HG02840 (cell line): ENCODE results near the gene EBF3.

Experiments
- ATAC-seq: cut with Tn5 transposase; IDR thresholded peaks from one replicate; pipeline ENCODE4 v1.9.1; 2021; ENCODE audit warnings: mild to moderate bottlenecking, moderate library complexity, moderate number of reproducible peaks; ENCODE audit not compliant: unreplicated experiment, low FRiP score

The EBF3 gene

GRCh38 chr10:129859536-129859935 is 104.5 kb downstream of the EBF3 start:
- no peak for ATAC-seq

- ATAC-seq, result no peak
Observed at GRCh38 chr10:129857242-129857960, 106.7 kb downstream of the EBF3 start.

GRCh38 chr10:129855836-129856563 is 108.1 kb downstream of the EBF3 start:
- no peak for ATAC-seq

GRCh38 chr10:129854796-129855705 is 109.0 kb downstream of the EBF3 start:
- ATAC-seq, result no peak

GRCh38 chr10:129854158-129854557 is 109.9 kb downstream of the EBF3 start:
- ATAC-seq, result no peak

GRCh38 chr10:129853562-129853903 is 110.5 kb downstream of the EBF3 start:
- ATAC-seq, result no peak

GRCh38 chr10:129852829-129853561 is 111.1 kb downstream of the EBF3 start:
- ATAC-seq, result no peak

GRCh38 chr10:129851941-129852640 is 112.0 kb downstream of the EBF3 start:
- ATAC-seq, result no peak

- ATAC-seq, result no peak
Observed at GRCh38 chr10:129850790-129851189, 113.3 kb downstream of the EBF3 start.

GRCh38 chr10:129850316-129850715 is 113.8 kb downstream of the EBF3 start:
- no peak for ATAC-seq

- no peak for ATAC-seq
Observed at GRCh38 chr10:129849853-129850252, 114.2 kb downstream of the EBF3 start.

GRCh38 chr10:129849452-129849750 is 114.7 kb downstream of the EBF3 start:
- ATAC-seq, result no peak

GRCh38 chr10:129848696-129849451 is 115.2 kb downstream of the EBF3 start:
- ATAC-seq, result no peak

- no peak for ATAC-seq
Observed at GRCh38 chr10:129847741-129848483, 116.2 kb downstream of the EBF3 start.

- ATAC-seq, result no peak
Observed at GRCh38 chr10:129846991-129847391, 117.1 kb downstream of the EBF3 start.

GRCh38 chr10:129845111-129845753 is 118.8 kb downstream of the EBF3 start:
- no peak for ATAC-seq

- no peak for ATAC-seq
Observed at GRCh38 chr10:129844216-129844766, 119.8 kb downstream of the EBF3 start.

- ATAC-seq, result no peak
Observed at GRCh38 chr10:129843702-129844101, 120.4 kb downstream of the EBF3 start.
